DMS79 (cell line): ENCODE measurements around the gene CADPS.
A peak's percentile ranks its signal among the peaks of the same experiment; 100 is the strongest.

Experiments
- DNase-seq: peaks from one replicate; lab custom pipeline; 2025; lab: John Stamatoyannopoulos, UW

CADPS gene

GRCh38 chr3:62686503-62687294 is 188.5 kb downstream of the CADPS start:
- no peak for DNase-seq

GRCh38 chr3:62682826-62683225 is 192.4 kb downstream of the CADPS start:
- no peak for DNase-seq

- DNase-seq: no peak
These were observed 195.2 kb downstream of the CADPS start for GRCh38 chr3:62679988-62680387.

GRCh38 chr3:62678841-62679240 is 196.4 kb downstream of the CADPS start:
- no peak for DNase-seq

DNA sequence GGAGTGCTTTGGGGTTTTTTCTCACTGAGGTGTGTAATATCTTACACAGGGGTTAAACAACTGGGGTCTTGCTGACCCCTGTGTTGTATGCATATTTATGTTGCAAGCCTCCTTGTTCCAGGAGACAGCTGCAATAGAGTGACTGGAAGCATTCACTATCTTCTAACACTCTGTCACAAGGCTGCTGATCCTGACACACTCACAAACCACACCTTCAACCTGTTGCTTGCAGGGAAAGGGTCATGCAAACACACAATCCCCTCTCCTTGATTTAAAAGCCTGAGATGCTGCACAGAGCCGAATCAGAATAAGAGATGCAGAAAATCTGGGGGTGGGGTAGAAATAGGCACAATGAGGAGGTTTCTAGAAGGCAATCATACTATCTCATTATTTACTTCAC is 197.3 kb downstream of the CADPS start:
- no peak for DNase-seq

DNA sequence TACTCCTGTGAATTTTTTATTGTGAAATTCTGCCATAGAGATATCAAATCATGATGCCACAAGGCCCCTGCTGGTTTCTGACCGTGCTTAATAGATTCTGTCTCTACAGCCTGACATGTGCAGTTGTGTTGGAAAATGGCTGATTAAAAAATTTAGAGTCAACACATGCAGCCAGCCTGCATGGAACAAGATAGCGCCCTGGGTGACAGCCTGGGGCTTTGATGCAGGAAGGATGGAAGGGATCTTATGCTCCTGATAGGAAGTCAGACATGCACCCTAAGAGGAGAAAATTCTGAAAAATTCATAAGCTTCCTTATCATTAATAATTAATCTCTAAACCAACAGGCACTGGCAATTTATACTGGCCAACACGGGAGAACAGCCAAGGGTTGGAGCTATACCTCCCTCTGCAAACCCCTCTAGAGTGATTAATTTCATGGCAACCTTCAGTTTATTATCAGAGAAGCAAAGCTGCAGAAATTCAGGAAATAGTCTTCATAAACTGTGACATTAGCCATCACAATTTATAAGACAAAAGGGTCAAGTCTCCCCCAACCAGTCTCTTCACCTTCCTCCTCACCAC is 198.4 kb downstream of the CADPS start:
- DNase-seq: no peak

- no peak for DNase-seq
These were observed 199.7 kb downstream of the CADPS start for GRCh38 chr3:62675492-62675891.

- DNase-seq: no peak
These were observed 202.3 kb downstream of the CADPS start for GRCh38 chr3:62672988-62673313.

DNA sequence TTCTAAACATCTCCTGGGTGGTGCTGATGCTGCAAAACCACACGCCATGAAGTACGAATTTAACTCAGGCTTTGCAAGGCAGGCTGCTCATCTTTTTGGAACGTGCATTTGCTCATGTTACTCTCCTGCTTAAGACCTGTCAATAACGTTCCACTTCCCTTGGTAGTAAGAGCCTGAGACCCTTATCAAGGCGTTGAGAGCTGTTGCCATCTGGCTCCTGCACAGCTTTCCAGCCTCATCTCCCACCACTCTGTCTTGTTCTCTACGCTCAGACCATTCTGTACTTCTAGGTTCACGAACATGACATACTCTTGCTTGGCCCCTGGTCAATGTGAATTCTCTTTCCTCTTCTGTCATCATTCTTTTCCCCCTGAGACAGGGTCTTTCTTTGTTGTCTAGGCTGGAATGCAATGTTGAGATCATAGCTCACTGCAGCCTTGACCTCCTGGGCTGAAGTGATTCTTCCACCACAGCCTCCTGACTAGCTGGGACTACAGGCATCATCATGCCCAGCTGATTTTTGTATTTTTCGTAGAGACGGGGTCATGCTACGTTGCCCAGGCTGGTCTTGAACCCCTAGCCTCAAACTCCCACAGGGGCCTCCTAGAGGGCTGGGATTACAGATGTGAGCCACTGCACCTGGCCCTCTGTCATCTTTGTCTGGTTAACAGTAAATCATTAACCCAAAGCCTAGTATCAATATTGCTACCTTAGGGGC is 202.8 kb downstream of the CADPS start:
- DNase-seq: no peak

GRCh38 chr3:62670351-62670750 is 204.9 kb downstream of the CADPS start:
- DNase-seq: no peak

DNA sequence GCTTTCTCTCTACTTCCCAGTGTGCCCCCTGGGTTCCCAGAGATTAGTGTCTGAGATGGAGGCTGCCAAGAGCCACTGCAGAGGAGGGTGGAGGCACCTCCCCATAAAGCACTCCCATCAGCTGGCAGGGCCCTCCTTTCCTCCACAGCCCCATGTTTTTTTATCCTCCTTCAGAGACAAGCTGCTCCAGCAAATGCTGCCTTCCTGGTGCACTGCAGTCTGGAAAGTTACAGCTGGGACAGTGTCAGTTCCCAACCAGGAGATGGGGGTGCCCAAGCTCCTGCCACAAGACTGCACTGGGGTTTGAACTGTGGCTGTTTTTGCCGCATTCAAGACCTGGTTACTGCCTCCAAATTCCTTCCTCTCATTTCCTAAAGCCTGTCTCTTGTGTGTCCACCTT is 206.1 kb downstream of the CADPS start:
- no peak for DNase-seq

- no peak for DNase-seq
These were observed 207.5 kb downstream of the CADPS start for GRCh38 chr3:62667714-62668113.

- DNase-seq: peak; percentile 20
These were observed 209.4 kb downstream of the CADPS start for GRCh38 chr3:62665627-62666437.

DNA sequence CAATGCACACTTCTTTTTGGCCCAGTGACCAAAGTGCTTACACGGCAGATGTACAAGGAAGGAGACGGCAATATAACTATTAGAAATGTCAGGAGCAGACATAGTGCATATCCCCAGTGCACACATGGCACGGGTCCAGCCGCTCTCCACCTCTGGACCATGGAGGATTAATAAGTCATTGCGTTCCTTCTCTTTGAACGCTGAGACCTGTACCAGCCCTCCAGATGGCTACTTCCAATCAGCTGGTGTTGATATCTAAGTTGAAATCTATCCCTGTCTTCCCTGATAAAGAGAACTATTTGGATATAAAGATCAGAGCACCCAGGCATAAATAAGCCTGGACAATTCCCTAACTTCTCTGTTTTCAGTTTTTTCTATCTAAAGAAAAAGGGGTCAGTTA is 212.5 kb downstream of the CADPS start:
- no peak for DNase-seq

GRCh38 chr3:62659660-62660059 is 215.6 kb downstream of the CADPS start:
- no peak for DNase-seq

GRCh38 chr3:62655691-62656063 is 219.5 kb downstream of the CADPS start:
- DNase-seq: no peak

GRCh38 chr3:62655056-62655690 is 220.0 kb downstream of the CADPS start:
- no peak for DNase-seq

GRCh38 chr3:62653796-62654195 is 221.4 kb downstream of the CADPS start:
- no peak for DNase-seq

- no peak for DNase-seq
These were observed 227.5 kb downstream of the CADPS start for GRCh38 chr3:62647711-62648110.

DNA sequence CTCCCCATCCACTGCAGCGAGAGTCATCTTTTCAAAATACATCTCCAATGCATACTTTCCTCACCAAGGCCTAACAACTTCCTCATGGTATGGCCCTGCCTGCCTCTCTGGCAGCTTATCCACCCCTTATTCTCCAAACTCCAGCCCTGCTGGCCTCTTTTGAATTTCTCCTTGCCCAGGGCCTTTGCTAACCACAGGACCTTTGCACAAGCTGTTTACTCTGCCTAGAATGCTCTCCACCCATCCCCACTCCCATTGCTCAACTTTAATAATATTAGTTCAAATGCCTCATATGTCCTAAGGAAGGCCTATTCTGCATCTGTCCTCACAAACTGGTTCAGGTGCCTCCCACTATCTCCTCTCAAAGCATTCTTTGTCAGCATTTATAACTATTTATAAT is 230.7 kb downstream of the CADPS start:
- no peak for DNase-seq

DNA sequence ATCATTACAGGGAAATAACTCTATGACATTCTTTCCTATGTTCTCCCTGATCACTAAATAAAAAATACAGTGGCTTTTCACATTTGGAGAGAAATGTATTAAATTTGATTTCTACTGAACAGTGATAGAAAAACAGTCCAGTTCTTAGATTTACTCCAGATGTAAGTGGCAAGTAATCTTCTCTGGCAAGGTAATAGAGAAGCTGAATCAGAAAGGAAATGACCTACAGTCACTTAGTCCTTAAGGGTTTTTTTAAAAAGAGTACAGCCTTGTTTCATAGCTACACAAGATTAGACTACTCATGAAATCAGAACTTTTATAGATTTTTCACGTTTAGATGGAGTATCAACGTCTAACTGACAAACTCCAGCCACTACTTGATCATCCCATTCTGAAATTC is 236.9 kb downstream of the CADPS start:
- DNase-seq: no peak

- DNase-seq: no peak
These were observed 238.9 kb downstream of the CADPS start for GRCh38 chr3:62636235-62636826.
